ENCODE measurements around the gene SOX1. TPM values are rescaled to one million over a fixed set of nuclear protein-coding genes. Genes with fewer than 3 reads are reported as not detected.

SOX1 gene
- total and polyA plus RNA-seq, 4 donors: not detected

GRCh38 chr13:112067871-112068539 lies 1.1 kb downstream of the SOX1 start:
- 1 to 2% methylated on average over 76 to 103 of the region's 103 CpGs for WGBS, 2 donors
- Histone ChIP-seq H3K4me3 (ENCODE audit: low read length in 2 of 2) (no peak overlapping the region), H3K4me1 (ENCODE audit: control insufficient read depth in 1 of 2, insufficient read depth in 2 of 2, low read length in 2 of 2) (no peaks in the 10 kb centered on the region)

GRCh38 chr13:112068540-112069060 lies 1.7 kb downstream of the SOX1 start:
- DNase-seq: no peak
- intact Hi-C loops (cut with DNase I): no loop called here
- WGBS, 2 donors: 3% methylated on average over 41 to 80 of the region's 80 CpGs
- peaks cover 0 to 2% of the 10 kb centered on the region in 2 donors for H3K27me3 ChIP-seq (ENCODE audit: control insufficient read depth in 1 of 2, insufficient read depth in 2 of 2, low read length in 1 of 2)
- no peaks in the 10 kb centered on the region for H3K9me3 ChIP-seq (ENCODE audit: control insufficient read depth, low read length)
- H3K4me1 ChIP-seq (ENCODE audit: control insufficient read depth in 1 of 2, insufficient read depth in 2 of 2, low read length in 2 of 2): no peaks in the 10 kb centered on the region
- no peak overlapping the region for H3K27ac ChIP-seq (ENCODE audit: low read depth in 1 of 2, low read length in 2 of 2)
- ATAC-seq (ENCODE audit: low FRiP score): no peak
- H3K4me3 ChIP-seq (ENCODE audit: low read length in 2 of 2): no peak overlapping the region
- H3K36me3 ChIP-seq (ENCODE audit: control insufficient read depth in 1 of 2, insufficient read depth in 2 of 2, low read length in 1 of 2): no peaks in the 10 kb centered on the region

More at GRCh38 chr13:112067871-112068539, 1.1 kb downstream of the SOX1 start:
- Histone ChIP-seq H3K9me3 (ENCODE audit: control insufficient read depth, low read length) (no peaks in the 10 kb centered on the region), H3K36me3 (ENCODE audit: control insufficient read depth in 1 of 2, insufficient read depth in 2 of 2, low read length in 1 of 2) (no peaks in the 10 kb centered on the region), H3K27ac (ENCODE audit: low read depth in 1 of 2, low read length in 2 of 2) (no peak overlapping the region), H3K27me3 (ENCODE audit: control insufficient read depth in 1 of 2, insufficient read depth in 2 of 2, low read length in 1 of 2) (peaks cover 0 to 2% of the 10 kb centered on the region in 2 donors)
- intact Hi-C loops (cut with DNase I): no loop called here
- DNase-seq: peak in 1 of 2 donors; percentile 72
- no peak for ATAC-seq (ENCODE audit: low FRiP score)

GRCh38 chr13:112069061-112069844 lies 2.3 kb downstream of the SOX1 start:
- intact Hi-C loops (cut with DNase I): no loop called here
- H3K27me3 ChIP-seq (ENCODE audit: control insufficient read depth in 1 of 2, insufficient read depth in 2 of 2, low read length in 1 of 2): peaks cover 0 to 2% of the 10 kb centered on the region in 2 donors

GRCh38 chr13:112069845-112070251 lies 2.9 kb downstream of the SOX1 start:
- Histone ChIP-seq H3K27ac (ENCODE audit: low read depth in 1 of 2, low read length in 2 of 2) (no peak overlapping the region), H3K4me3 (ENCODE audit: low read length in 2 of 2) (no peak overlapping the region), H3K36me3 (ENCODE audit: control insufficient read depth in 1 of 2, insufficient read depth in 2 of 2, low read length in 1 of 2) (no peaks in the 10 kb centered on the region), H3K4me1 (ENCODE audit: control insufficient read depth in 1 of 2, insufficient read depth in 2 of 2, low read length in 2 of 2) (no peaks in the 10 kb centered on the region), H3K9me3 (ENCODE audit: control insufficient read depth, low read length) (no peaks in the 10 kb centered on the region), H3K27me3 (ENCODE audit: control insufficient read depth in 1 of 2, insufficient read depth in 2 of 2, low read length in 1 of 2) (peaks cover 0 to 2% of the 10 kb centered on the region in 2 donors)
- 13 to 17% methylated on average over 17 of the region's 17 CpGs for WGBS, 2 donors
- ATAC-seq (ENCODE audit: low FRiP score) (no peak), DNase-seq (no peak)
- intact Hi-C loops (cut with DNase I): no loop called here

More at GRCh38 chr13:112069061-112069844, 2.3 kb downstream of the SOX1 start:
- WGBS, 2 donors: 9 to 10% methylated on average over 33 of the region's 33 CpGs
- no peak for DNase-seq
- H3K36me3 ChIP-seq (ENCODE audit: control insufficient read depth in 1 of 2, insufficient read depth in 2 of 2, low read length in 1 of 2): no peaks in the 10 kb centered on the region
- no peak overlapping the region for H3K27ac ChIP-seq (ENCODE audit: low read depth in 1 of 2, low read length in 2 of 2)
- H3K9me3 ChIP-seq (ENCODE audit: control insufficient read depth, low read length): no peaks in the 10 kb centered on the region
- H3K4me1 ChIP-seq (ENCODE audit: control insufficient read depth in 1 of 2, insufficient read depth in 2 of 2, low read length in 2 of 2): no peaks in the 10 kb centered on the region
- H3K4me3 ChIP-seq (ENCODE audit: low read length in 2 of 2): no peak overlapping the region
- no peak for ATAC-seq (ENCODE audit: low FRiP score)

- no peak overlapping the region for H3K4me3 ChIP-seq (ENCODE audit: low read length in 2 of 2)
- H3K4me1 ChIP-seq (ENCODE audit: control insufficient read depth in 1 of 2, insufficient read depth in 2 of 2, low read length in 2 of 2): no peaks in the 10 kb centered on the region
- peaks cover 0 to 2% of the 10 kb centered on the region in 2 donors for H3K27me3 ChIP-seq (ENCODE audit: control insufficient read depth in 1 of 2, insufficient read depth in 2 of 2, low read length in 1 of 2)
- ATAC-seq (ENCODE audit: low FRiP score) (no peak), DNase-seq (no peak)
- H3K27ac ChIP-seq (ENCODE audit: low read depth in 1 of 2, low read length in 2 of 2): no peak overlapping the region
- H3K36me3 ChIP-seq (ENCODE audit: control insufficient read depth in 1 of 2, insufficient read depth in 2 of 2, low read length in 1 of 2): no peaks in the 10 kb centered on the region
- no peaks in the 10 kb centered on the region for H3K9me3 ChIP-seq (ENCODE audit: control insufficient read depth, low read length)
- WGBS, 2 donors: 37 to 45% methylated on average over 13 of the region's 13 CpGs
- intact Hi-C loops (cut with DNase I): no loop called here
Observed at GRCh38 chr13:112071102-112071722, 4.3 kb downstream of the SOX1 start.

- Histone ChIP-seq H3K27ac (ENCODE audit: low read depth in 1 of 2, low read length in 2 of 2) (no peak overlapping the region), H3K9me3 (ENCODE audit: control insufficient read depth, low read length) (no peaks in the 10 kb centered on the region), H3K4me3 (ENCODE audit: low read length in 2 of 2) (no peak overlapping the region), H3K27me3 (ENCODE audit: control insufficient read depth in 1 of 2, insufficient read depth in 2 of 2, low read length in 1 of 2) (peaks cover 0 to 2% of the 10 kb centered on the region in 2 donors), H3K4me1 (ENCODE audit: control insufficient read depth in 1 of 2, insufficient read depth in 2 of 2, low read length in 2 of 2) (no peaks in the 10 kb centered on the region), H3K36me3 (ENCODE audit: control insufficient read depth in 1 of 2, insufficient read depth in 2 of 2, low read length in 1 of 2) (no peaks in the 10 kb centered on the region)
- ATAC-seq (ENCODE audit: low FRiP score): no peak
- intact Hi-C loops (cut with DNase I): no loop called here
- DNase-seq: no peak
- 16 to 18% methylated on average over 53 to 59 of the region's 59 CpGs for WGBS, 2 donors
Observed at GRCh38 chr13:112071723-112072533, 5.0 kb downstream of the SOX1 start.

- no peaks in the 10 kb centered on the region for H3K9me3 ChIP-seq (ENCODE audit: control insufficient read depth, low read length)
Observed at GRCh38 chr13:112072534-112073244, 5.7 kb downstream of the SOX1 start.

More at GRCh38 chr13:112072534-112073244, 5.7 kb downstream of the SOX1 start:
- Histone ChIP-seq H3K27me3 (ENCODE audit: control insufficient read depth in 1 of 2, insufficient read depth in 2 of 2, low read length in 1 of 2) (peaks cover 0 to 2% of the 10 kb centered on the region in 2 donors), H3K27ac (ENCODE audit: low read depth in 1 of 2, low read length in 2 of 2) (no peak overlapping the region), H3K4me1 (ENCODE audit: control insufficient read depth in 1 of 2, insufficient read depth in 2 of 2, low read length in 2 of 2) (no peaks in the 10 kb centered on the region), H3K4me3 (ENCODE audit: low read length in 2 of 2) (no peak overlapping the region), H3K36me3 (ENCODE audit: control insufficient read depth in 1 of 2, insufficient read depth in 2 of 2, low read length in 1 of 2) (no peaks in the 10 kb centered on the region)
- WGBS, 2 donors: 2% methylated on average over 48 to 77 of the region's 77 CpGs
- no peak for DNase-seq
- ATAC-seq (ENCODE audit: low FRiP score): no peak
- intact Hi-C loops (cut with DNase I): no loop called here
